Brain microvascular endothelial cell (primary cell): Measurements from ENCODE around the gene RNF223.

Experiments used
- DNase-seq: peaks from one replicate; pipeline ENCODE4 v3.0.0-alpha.2; 2020
- H3K27ac ChIP-seq: fragments of 250-450 bp; sonication (Bioruptor Pico); 2 replicates; pipeline ENCODE4 v1.5.1; 2020; ENCODE audit warnings: mild to moderate bottlenecking, moderate library complexity
- H3K27me3 ChIP-seq: fragments of 250-450 bp; sonication (Bioruptor Pico); replicated peaks from 2 replicates; pipeline ENCODE4 v1.5.1; 2020; ENCODE audit warnings: mild to moderate bottlenecking
- H3K36me3 ChIP-seq: fragments of 250-450 bp; sonication (Bioruptor Pico); replicated peaks from 2 replicates; pipeline ENCODE4 v1.5.1; 2020; ENCODE audit warnings: mild to moderate bottlenecking
- H3K4me3 ChIP-seq: 2 replicates; pipeline ENCODE4 v1.5.1; 2011; ENCODE audit warnings: low read depth, mild to moderate bottlenecking, control low read depth, low read length, moderate library complexity
- CTCF ChIP-seq: IDR thresholded peaks from 2 replicates; pipeline ENCODE4 v1.5.1; 2011; ENCODE audit warnings: low read depth, mild to moderate bottlenecking, moderate library complexity, low read length, control low read depth, inconsistent platforms; ENCODE audit errors: missing control alignments
- in situ Hi-C: cut with HindIII; loops from 2 replicates; pipeline ENCODE4 v1.10.0; 2017; ENCODE audit warnings: low sequenced_read_pairs, low pct_ligation_motif_present

Gene RNF223

GRCh38 chr1:1116701-1117468 lies 42.8 kb upstream of the RNF223 start:
- no peak for TF ChIP-seq CTCF

GRCh38 chr1:1115786-1116700 lies 41.9 kb upstream of the RNF223 start, which contains the start of gene C1orf159:
TSS of gene C1orf159 (minus strand) at chr1:1116089. CDS start at chr1:1091543, 24,546 bp downstream.
- Histone ChIP-seq H3K27me3 (no peaks in the 10 kb centered on the region), H3K27ac (peak within 1 kb of the TSS; percentile 92), H3K36me3 (no peaks in the 10 kb centered on the region), H3K4me3 (peak within 1 kb of the TSS; percentile 75)
- peak; percentile 98 for DNase-seq
- no peak for TF ChIP-seq CTCF
- in situ Hi-C loops, result no loop called here

More at GRCh38 chr1:1116701-1117468, 42.8 kb upstream of the RNF223 start:
- in situ Hi-C loops, result no loop called here
- Histone ChIP-seq H3K4me3 (peak overlapping the region; percentile 55), H3K27ac (no peak overlapping the region), H3K36me3 (no peaks in the 10 kb centered on the region), H3K27me3 (no peaks in the 10 kb centered on the region)
- no peak for DNase-seq

- no peaks in the 10 kb centered on the region for H3K36me3 ChIP-seq
- H3K27ac ChIP-seq, result no peak overlapping the region
- in situ Hi-C loops, result no loop called here
- H3K27me3 ChIP-seq, result no peaks in the 10 kb centered on the region
- no peak for TF ChIP-seq CTCF
- H3K4me3 ChIP-seq, result peak overlapping the region; percentile 75
- no peak for DNase-seq
These were observed 41.2 kb upstream of the RNF223 start for GRCh38 chr1:1115136-1115785.

- H3K4me3 ChIP-seq, result no peak overlapping the region
- no peak for DNase-seq
- H3K27me3 ChIP-seq, result no peaks in the 10 kb centered on the region
- in situ Hi-C loops, result no loop called here
- TF ChIP-seq CTCF, result no peak
- no peak overlapping the region for H3K27ac ChIP-seq
- H3K36me3 ChIP-seq, result no peaks in the 10 kb centered on the region
These were observed 40.3 kb upstream of the RNF223 start for GRCh38 chr1:1114431-1114830.

GRCh38 chr1:1112237-1112985 lies 38.3 kb upstream of the RNF223 start:
- DNase-seq, result no peak
- Histone ChIP-seq H3K27ac (no peak overlapping the region), H3K36me3 (no peaks in the 10 kb centered on the region), H3K4me3 (no peak overlapping the region), H3K27me3 (no peaks in the 10 kb centered on the region)
- TF ChIP-seq CTCF, result no peak
- in situ Hi-C loops, result no loop called here
